ENCODE data around the gene TIMM22.

GRCh38 chr17:1026599-1026975, 29.7 kb downstream of the TIMM22 start:
- TF ChIP-seq, protein P1, sequence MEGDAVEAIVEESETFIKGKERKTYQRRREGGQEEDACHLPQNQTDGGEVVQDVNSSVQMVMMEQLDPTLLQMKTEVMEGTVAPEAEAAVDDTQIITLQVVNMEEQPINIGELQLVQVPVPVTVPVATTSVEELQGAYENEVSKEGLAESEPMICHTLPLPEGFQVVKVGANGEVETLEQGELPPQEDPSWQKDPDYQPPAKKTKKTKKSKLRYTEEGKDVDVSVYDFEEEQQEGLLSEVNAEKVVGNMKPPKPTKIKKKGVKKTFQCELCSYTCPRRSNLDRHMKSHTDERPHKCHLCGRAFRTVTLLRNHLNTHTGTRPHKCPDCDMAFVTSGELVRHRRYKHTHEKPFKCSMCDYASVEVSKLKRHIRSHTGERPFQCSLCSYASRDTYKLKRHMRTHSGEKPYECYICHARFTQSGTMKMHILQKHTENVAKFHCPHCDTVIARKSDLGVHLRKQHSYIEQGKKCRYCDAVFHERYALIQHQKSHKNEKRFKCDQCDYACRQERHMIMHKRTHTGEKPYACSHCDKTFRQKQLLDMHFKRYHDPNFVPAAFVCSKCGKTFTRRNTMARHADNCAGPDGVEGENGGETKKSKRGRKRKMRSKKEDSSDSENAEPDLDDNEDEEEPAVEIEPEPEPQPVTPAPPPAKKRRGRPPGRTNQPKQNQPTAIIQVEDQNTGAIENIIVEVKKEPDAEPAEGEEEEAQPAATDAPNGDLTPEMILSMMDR (IDR thresholded peaks at IDR 0.05 in 8 of 11, conservative IDR thresholded peaks at IDR 0.05 in 3 of 11), result no peak
- TF ChIP-seq POLR2A (IDR thresholded peaks at IDR 0.05) (no peak), POLR2AphosphoS5 (IDR thresholded peaks at IDR 0.05) (no peak)
